ENCODE data around the gene ATP5PF. TPM values are rescaled to one million over a fixed set of nuclear protein-coding genes. Genes with fewer than 3 reads are reported as not detected.
A peak's percentile ranks its signal among the peaks of the same experiment; 100 is the strongest.
"Not testable (repeated sequence)": the region's sequence is repeated elsewhere in the genome, so short reads cannot be mapped to it uniquely, and the experiment has no call there.

Gene ATP5PF
- 156 and 175 TPM in 2 replicates for total RNA-seq (2022)
- Bru-seq, nascent RNA = percentile 82 among the genes with signal in this experiment
- BruChase-seq, experiment 1, labeled RNA remaining after a 2-hour chase = percentile 65 among the genes with signal in this experiment
- BruChase-seq, experiment 2, labeled RNA remaining after a 6-hour chase = percentile 67 among the genes with signal in this experiment
- long read RNA-seq, transcript ATP5PF-205 (5 exons, 589 nt) = minor isoform, 17 of 434 reads
- long read RNA-seq, transcript ATP5PF-204 (4 exons, 1,179 nt) = minor isoform, 10 of 434 reads
- long read RNA-seq, transcript ATP5PF-201 (4 exons, 614 nt) = major isoform, 372 of 434 reads
- long read RNA-seq, transcript ATP5PF-202 (4 exons, 826 nt) = minor isoform, 10 of 434 reads
- long read RNA-seq, partial matches to known transcripts = 12 of 434 reads
- long read RNA-seq, other reads (novel, unspliced or antisense) = 7 of 434 reads

DNA sequence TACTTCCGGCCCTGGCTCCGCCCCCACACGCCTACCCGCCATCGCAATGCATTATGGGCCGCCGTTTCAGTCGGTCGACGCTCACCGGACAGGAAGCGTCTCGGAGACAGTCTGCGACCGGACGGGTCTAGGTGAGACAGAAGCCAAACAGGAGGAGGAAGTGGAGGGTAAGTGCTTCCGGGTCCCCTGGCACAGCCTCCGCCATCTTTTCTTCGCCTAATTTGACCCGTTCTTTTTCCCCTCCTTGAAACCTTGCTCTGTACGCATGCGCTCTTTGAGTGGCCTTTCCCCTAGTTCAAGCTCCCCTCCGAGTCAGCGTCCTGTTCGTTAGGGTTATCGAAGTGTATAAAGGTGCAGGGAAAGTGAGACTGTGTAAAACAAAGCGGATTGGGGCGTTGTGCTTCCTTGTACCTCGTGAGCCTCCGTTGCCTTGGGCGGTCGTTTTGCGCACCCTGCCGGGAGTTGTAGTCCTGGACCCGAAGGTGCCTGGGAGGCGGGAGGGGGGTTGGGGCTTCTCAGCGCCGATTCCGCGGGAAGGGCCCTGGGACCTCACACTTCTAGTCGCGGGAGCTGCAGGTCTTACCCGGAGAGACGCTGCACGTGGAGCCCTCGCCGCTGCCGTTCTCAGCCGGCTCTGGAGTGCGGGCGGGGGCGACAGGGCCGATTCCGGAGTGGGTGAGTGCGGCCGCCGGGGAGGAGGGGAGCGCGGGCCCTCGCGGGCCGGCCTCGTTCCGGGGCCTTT is at the start of gene ATP5PF, which contains the start of gene GABPA:
ATP5PF (minus strand) TSS at position 1 of the 742 bp plus-strand sequence. CDS start 5,110 bp downstream, outside the sequence.
GABPA (plus strand) TSS at position 69 of the 742 bp plus-strand sequence. CDS start 6,627 bp downstream, outside the sequence.
- H3K27me3 Mint-ChIP-seq (ENCODE audit: insufficient read depth, unreplicated experiment) = no peaks in the 10 kb centered on the region
- Histone ChIP-seq H3K9me3 (no peaks in the 10 kb centered on the region), H3K4me1 (peaks cover 7% of the 10 kb centered on the region; the same call in 1 of the 2 replicates), H3K27me3 (replicated peaks; ENCODE audit: control insufficient read depth, insufficient read depth, low read length) (no peaks in the 10 kb centered on the region), H3K4me3 (ENCODE audit: low read depth, low read length) (peak within 1 kb of the TSS; percentile 60), H3K36me3 (ENCODE audit: control insufficient read depth, insufficient read depth, low read length) (no peaks in the 10 kb centered on the region; the same call in 1 of the 2 replicates)
- BruUV-seq (replicated peaks) = no TSS peak
- TF ChIP-seq, protein P1, sequence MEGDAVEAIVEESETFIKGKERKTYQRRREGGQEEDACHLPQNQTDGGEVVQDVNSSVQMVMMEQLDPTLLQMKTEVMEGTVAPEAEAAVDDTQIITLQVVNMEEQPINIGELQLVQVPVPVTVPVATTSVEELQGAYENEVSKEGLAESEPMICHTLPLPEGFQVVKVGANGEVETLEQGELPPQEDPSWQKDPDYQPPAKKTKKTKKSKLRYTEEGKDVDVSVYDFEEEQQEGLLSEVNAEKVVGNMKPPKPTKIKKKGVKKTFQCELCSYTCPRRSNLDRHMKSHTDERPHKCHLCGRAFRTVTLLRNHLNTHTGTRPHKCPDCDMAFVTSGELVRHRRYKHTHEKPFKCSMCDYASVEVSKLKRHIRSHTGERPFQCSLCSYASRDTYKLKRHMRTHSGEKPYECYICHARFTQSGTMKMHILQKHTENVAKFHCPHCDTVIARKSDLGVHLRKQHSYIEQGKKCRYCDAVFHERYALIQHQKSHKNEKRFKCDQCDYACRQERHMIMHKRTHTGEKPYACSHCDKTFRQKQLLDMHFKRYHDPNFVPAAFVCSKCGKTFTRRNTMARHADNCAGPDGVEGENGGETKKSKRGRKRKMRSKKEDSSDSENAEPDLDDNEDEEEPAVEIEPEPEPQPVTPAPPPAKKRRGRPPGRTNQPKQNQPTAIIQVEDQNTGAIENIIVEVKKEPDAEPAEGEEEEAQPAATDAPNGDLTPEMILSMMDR (IDR thresholded peaks at IDR 0.05; ENCODE audit: insufficient read depth in 1 of 2, low read depth in 1 of 2, low read length in 1 of 2, severe bottlenecking in 1 of 2, unreplicated experiment in 1 of 2) = no peak
- peak within 1 kb of the TSS; percentile 92 for H3K4me3 Mint-ChIP-seq (ENCODE audit: unreplicated experiment)
- H3K27ac Mint-ChIP-seq (ENCODE audit: unreplicated experiment) = peak within 1 kb of the TSS; percentile 98
- peaks cover 40% of the 10 kb centered on the region for H3K36me3 Mint-ChIP-seq (ENCODE audit: insufficient read depth, unreplicated experiment)
- CTCF ChIA-PET = no interaction called here
- POLR2A ChIA-PET = no interaction called here
- no peaks in the 10 kb centered on the region for H3K4me1 Mint-ChIP-seq (ENCODE audit: low read depth, unreplicated experiment)
- intact Hi-C loops (cut with micrococcal nuclease; ENCODE audit: unreplicated experiment) = loop anchor here (1.0 to 10.0 kb wide), 3 partner anchors 67 to 430 kb away; partner anchors contain the start of gene MRPL39
- H3K9me3 Mint-ChIP-seq (ENCODE audit: unreplicated experiment) = no peaks in the 10 kb centered on the region
- DNase-seq = peak; percentile 95 to 98

- H3K4me1 ChIP-seq; POLR2A ChIA-PET; CTCF ChIA-PET; H3K4me1 Mint-ChIP-seq (ENCODE audit: low read depth, unreplicated experiment); H3K36me3 Mint-ChIP-seq (ENCODE audit: insufficient read depth, unreplicated experiment); H3K27me3 Mint-ChIP-seq (ENCODE audit: insufficient read depth, unreplicated experiment); intact Hi-C loops (cut with micrococcal nuclease; ENCODE audit: unreplicated experiment); H3K4me3 ChIP-seq (ENCODE audit: low read depth, low read length); BruUV-seq (replicated peaks); H3K27ac Mint-ChIP-seq (ENCODE audit: unreplicated experiment); H3K36me3 ChIP-seq (ENCODE audit: control insufficient read depth, insufficient read depth, low read length); DNase-seq; H3K27me3 ChIP-seq (replicated peaks; ENCODE audit: control insufficient read depth, insufficient read depth, low read length); H3K9me3 ChIP-seq; H3K9me3 Mint-ChIP-seq (ENCODE audit: unreplicated experiment); H3K4me3 Mint-ChIP-seq (ENCODE audit: unreplicated experiment): not testable (repeated sequence)
These were observed 43.6 kb upstream of the ATP5PF start for GRCh38 chr21:25778126-25778875.

- TF ChIP-seq, protein P1 (IDR thresholded peaks at IDR 0.05; ENCODE audit: insufficient read depth in 1 of 2, low read depth in 1 of 2, low read length in 1 of 2, severe bottlenecking in 1 of 2, unreplicated experiment in 1 of 2) = no peak
- H3K4me3 Mint-ChIP-seq (ENCODE audit: unreplicated experiment) = no peak overlapping the region
- H3K27me3 Mint-ChIP-seq (ENCODE audit: insufficient read depth, unreplicated experiment) = no peaks in the 10 kb centered on the region
- ChIA-PET CTCF (interaction anchor here (1.1 kb wide), 1 partner anchor 168 kb away, joined by 4 read pairs; no protein-coding TSS in a partner anchor), POLR2A (no interaction called here)
- H3K4me3 ChIP-seq (ENCODE audit: low read depth, low read length) = no peak overlapping the region
- intact Hi-C loops (cut with micrococcal nuclease; ENCODE audit: unreplicated experiment) = no loop called here
- H3K9me3 ChIP-seq = no peaks in the 10 kb centered on the region
- no peaks in the 10 kb centered on the region for H3K27me3 ChIP-seq (replicated peaks; ENCODE audit: control insufficient read depth, insufficient read depth, low read length)
- BruUV-seq (replicated peaks) = no TSS peak
- H3K4me1 Mint-ChIP-seq (ENCODE audit: low read depth, unreplicated experiment) = no peaks in the 10 kb centered on the region
- no peaks in the 10 kb centered on the region for H3K36me3 Mint-ChIP-seq (ENCODE audit: insufficient read depth, unreplicated experiment)
- no peaks in the 10 kb centered on the region for H3K9me3 Mint-ChIP-seq (ENCODE audit: unreplicated experiment)
- DNase-seq = no peak
- no peaks in the 10 kb centered on the region for H3K36me3 ChIP-seq (ENCODE audit: control insufficient read depth, insufficient read depth, low read length)
- H3K4me1 ChIP-seq = no peaks in the 10 kb centered on the region
- H3K27ac Mint-ChIP-seq (ENCODE audit: unreplicated experiment) = no peak overlapping the region
These were observed 41.7 kb upstream of the ATP5PF start for GRCh38 chr21:25776440-25776839.
